T-helper 2 cell treated with Interferon-gamma antibody and Interleukin-4, amounts not matched to agents 5 μg/mL and 100 μg/mL, for 36 hours (primary cell): Measurements from ENCODE around the gene DNAJB2.
"Not testable (repeated sequence)": the region's sequence is repeated elsewhere in the genome, so short reads cannot be mapped to it uniquely, and the experiment has no call there.

Experiments
- DNase-seq: peaks from one replicate; pipeline ENCODE4 v3.0.0; 2021; ENCODE audit warnings: low spot score
- H3K27ac Mint-ChIP-seq: one replicate; pipeline ENCODE4 v1.8.0; 2021; ENCODE audit warnings: mild to moderate bottlenecking, mixed read lengths
- H3K27me3 Mint-ChIP-seq: one replicate; pipeline ENCODE4 v1.8.0; 2021; ENCODE audit warnings: low read depth, mixed read lengths
- H3K36me3 Mint-ChIP-seq: one replicate; pipeline ENCODE4 v1.8.0; 2021; ENCODE audit warnings: low read depth, mixed read lengths
- H3K4me1 Mint-ChIP-seq: one replicate; pipeline ENCODE4 v1.8.0; 2021; ENCODE audit warnings: low read depth, mixed read lengths
- H3K4me3 Mint-ChIP-seq: one replicate; pipeline ENCODE4 v1.8.0; 2022; ENCODE audit warnings: mild to moderate bottlenecking, moderate library complexity, mixed read lengths
- H3K9me3 Mint-ChIP-seq: one replicate; pipeline ENCODE4 v1.8.0; 2021; ENCODE audit warnings: mixed read lengths

The DNAJB2 gene

DNA sequence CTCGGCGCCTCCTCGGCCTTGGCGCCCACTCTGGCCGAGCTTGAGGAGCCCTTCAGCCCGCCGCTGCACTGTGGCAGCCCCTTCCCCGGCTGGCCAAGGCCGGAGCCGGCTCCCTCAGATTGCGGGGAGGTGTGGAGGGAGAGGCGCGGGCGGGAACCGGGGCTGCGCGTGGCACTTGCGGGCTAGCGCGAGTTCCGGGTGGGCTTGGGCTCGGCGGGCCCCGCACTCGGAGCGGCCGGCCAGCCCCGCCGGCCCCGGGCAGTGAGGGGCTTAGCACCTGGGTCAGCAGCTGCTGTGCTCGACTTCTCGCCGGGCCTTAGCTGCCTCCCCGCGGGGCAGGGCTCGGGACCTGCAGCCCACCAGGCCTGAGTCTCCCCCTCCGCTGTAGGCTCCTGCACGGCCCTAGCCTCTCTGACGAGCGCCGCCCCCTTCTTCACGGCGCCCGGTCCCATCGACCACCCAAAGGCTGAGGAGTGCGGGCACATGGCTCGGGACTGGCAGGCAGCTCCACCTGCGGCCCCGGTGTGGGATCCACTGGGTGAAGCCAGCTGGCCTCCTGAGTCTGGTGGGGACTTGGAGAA, 33.6 kb downstream of the DNAJB2 start:
- not testable (repeated sequence) for H3K4me3 Mint-ChIP-seq, H3K27ac Mint-ChIP-seq, H3K9me3 Mint-ChIP-seq, H3K36me3 Mint-ChIP-seq, H3K4me1 Mint-ChIP-seq, DNase-seq
- H3K27me3 Mint-ChIP-seq = peaks cover 26% of the 10 kb centered on the region

DNA sequence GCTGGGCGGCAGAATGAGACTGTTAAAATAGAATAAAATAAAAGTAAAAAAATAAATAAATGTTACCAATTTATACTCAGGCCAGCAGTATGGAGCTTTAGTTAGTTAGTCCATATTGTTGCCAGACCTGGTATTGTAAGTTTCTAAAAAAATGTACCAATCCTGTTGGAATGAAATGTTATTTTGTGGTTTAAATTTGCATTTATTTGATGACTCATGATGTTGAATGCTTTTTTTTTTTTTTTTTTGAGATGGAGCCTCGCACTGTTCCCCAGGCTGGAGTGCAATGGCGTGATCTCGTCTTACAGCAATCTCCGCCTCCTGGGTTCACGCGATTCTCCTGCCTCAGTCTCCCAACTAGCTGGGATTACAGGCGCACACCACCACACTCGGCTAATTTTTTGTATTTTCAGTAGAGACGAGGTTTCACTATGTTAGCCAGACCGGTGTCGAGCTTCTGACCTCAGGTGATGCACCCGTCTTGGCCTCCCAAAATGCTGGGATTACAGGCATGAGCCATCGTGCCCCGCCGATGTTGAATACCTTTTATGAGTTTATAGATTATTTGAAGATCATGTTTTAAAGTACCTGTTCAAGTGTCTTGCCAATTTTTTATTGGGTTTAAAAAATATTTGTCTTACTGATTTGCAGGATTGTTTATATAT, 35.8 kb downstream of the DNAJB2 start:
- DNase-seq = no peak
- Mint-ChIP-seq H3K9me3 (no peaks in the 10 kb centered on the region), H3K27ac (no peak overlapping the region), H3K4me1 (no peaks in the 10 kb centered on the region), H3K4me3 (no peak overlapping the region), H3K36me3 (no peaks in the 10 kb centered on the region), H3K27me3 (peaks cover 11% of the 10 kb centered on the region)

DNA sequence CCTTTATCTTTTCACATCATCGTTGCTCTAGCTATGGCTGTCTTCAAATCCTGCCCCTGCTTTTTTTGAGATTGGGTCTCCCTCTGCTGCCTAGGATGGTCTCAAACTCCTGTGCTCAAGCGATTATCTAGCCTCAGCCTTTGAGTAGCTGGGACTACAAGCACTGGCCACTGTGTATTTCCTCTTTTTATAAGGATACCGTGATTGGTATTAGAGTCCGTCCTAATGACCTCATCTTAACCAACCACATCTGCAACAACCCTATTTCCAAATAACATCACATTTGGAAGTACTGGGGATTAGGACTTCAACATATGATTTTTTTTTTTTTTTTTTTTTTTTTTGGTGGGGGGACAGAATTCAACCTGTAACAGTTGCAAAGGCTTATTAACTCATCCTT, 44.3 kb downstream of the DNAJB2 start:
- no peak overlapping the region for H3K27ac Mint-ChIP-seq
- no peak for DNase-seq

DNA sequence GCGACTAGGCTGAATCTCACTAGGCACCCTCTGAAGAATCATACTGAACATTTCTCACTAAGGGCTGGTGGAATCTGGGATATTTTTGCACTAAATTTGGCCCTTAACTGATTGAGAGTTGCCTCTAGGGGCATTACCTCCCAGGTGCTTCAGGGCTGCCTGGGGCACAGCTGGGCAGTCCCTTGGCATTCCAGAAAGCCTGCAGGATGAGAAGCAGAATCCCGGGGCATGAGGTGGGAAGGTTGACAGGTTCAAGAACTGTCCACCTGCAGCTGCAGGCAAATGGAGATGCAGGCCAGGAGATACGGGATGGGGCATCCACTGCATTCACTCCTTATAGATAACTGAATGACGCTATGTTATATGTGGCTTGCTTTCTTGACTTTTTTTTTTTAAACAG, 46.0 kb downstream of the DNAJB2 start:
- no peak for DNase-seq
- Mint-ChIP-seq H3K27me3 (peaks cover 19% of the 10 kb centered on the region), H3K4me3 (no peak overlapping the region), H3K4me1 (no peaks in the 10 kb centered on the region), H3K36me3 (no peaks in the 10 kb centered on the region), H3K27ac (no peak overlapping the region), H3K9me3 (no peaks in the 10 kb centered on the region)

More for the DNA sequence above, 44.3 kb downstream of the DNAJB2 start:
- Mint-ChIP-seq H3K9me3 (no peaks in the 10 kb centered on the region), H3K27me3 (peaks cover 14% of the 10 kb centered on the region), H3K4me1 (no peaks in the 10 kb centered on the region), H3K36me3 (no peaks in the 10 kb centered on the region), H3K4me3 (no peak overlapping the region)

DNA sequence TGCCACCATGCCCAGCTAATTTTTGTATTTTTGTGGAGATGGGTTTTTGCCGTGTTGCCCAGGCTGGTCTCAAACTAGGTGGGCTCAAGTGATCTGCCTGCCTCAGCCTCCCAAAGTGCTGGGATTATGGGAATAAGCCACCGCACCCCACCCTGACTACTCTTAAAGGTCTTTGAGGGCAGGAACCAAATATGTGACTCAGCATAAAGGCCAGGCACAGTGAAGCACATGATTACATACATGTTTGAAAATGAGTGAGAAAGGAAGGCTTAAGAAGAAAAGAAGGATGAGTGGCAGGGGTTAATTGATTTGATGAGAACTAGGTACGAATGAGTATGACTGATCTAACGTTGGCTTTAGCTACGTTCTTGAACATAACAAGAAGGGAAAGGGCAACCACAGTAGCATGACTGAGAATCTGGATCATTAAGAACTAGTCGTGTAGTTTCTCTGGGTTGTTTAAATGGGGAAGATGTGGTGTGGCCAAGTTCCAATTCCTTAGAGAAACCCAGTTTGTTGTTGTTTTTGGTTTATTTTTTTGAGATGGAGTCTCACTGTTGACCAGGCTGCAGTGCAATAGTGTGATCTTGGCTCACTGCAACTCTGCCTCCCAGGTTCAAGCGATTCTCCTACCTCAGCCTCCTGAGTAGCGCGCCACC, 46.6 kb downstream of the DNAJB2 start:
- H3K36me3 Mint-ChIP-seq = no peaks in the 10 kb centered on the region
- no peaks in the 10 kb centered on the region for H3K9me3 Mint-ChIP-seq
- no peak overlapping the region for H3K27ac Mint-ChIP-seq
- H3K27me3 Mint-ChIP-seq = peaks cover 20% of the 10 kb centered on the region
- H3K4me3 Mint-ChIP-seq = no peak overlapping the region
- no peaks in the 10 kb centered on the region for H3K4me1 Mint-ChIP-seq
- DNase-seq = no peak

DNA sequence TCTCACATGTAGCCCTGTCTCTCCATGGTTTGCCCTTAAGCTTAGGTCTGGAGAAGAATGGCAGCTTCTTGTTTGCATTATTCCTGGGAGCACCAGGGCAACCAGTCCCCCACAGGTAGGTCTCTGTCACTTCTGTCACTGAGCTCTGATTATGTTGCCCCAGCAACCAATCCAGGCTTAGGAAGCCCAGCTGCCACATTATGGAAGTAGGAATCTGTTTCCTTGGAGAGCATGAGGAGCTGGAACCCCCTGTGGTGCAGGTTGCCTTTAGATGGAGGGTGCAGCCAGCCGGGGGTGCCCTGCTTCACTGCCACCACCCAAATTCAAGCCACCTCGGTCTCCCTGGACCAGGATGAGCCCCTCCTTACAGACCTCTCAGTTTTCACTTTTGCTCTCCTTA, 48.6 kb downstream of the DNAJB2 start:
- H3K27me3 Mint-ChIP-seq = peaks cover 32% of the 10 kb centered on the region
- no peaks in the 10 kb centered on the region for H3K36me3 Mint-ChIP-seq
- DNase-seq = no peak
- no peak overlapping the region for H3K4me3 Mint-ChIP-seq
- no peak overlapping the region for H3K27ac Mint-ChIP-seq
- no peaks in the 10 kb centered on the region for H3K9me3 Mint-ChIP-seq
- no peaks in the 10 kb centered on the region for H3K4me1 Mint-ChIP-seq

DNA sequence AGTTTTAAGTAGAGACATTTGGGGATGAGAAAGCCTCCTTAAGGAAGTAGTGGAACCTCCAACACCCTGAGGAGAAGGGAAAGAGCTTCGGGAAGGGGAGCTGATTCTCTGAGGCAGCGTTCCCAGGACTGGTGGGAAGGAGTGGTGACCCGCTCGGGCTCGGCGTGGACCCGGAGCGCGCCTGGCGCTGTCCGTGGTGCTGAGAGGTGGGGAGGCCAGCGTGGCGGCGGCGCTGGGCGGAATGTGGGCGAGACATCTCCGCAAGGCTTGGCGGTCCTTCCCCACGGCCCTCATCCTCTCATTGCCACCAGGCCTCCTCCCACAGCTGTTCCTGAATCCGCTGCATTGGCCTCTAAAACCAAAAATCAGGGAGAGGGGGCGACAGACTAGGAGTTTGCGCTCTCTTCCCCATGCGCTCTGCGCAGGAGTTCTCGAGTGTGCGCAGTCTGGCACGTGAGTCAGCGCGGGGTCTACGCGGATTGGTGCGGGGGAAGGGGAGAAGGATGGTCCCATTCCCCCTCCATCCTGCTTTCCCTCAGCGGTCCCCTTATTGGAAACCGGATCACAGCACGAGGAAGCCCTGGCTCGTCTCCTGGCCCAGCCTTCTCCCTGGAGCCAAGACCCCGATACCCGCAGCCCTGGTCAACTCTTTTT, 52.5 kb downstream of the DNAJB2 start:
- H3K27ac Mint-ChIP-seq = no peak overlapping the region
- peaks cover 36% of the 10 kb centered on the region for H3K27me3 Mint-ChIP-seq
- H3K4me1 Mint-ChIP-seq = no peaks in the 10 kb centered on the region
- H3K36me3 Mint-ChIP-seq = no peaks in the 10 kb centered on the region
- DNase-seq = peak; percentile 7
- no peaks in the 10 kb centered on the region for H3K9me3 Mint-ChIP-seq
- no peak overlapping the region for H3K4me3 Mint-ChIP-seq

DNA sequence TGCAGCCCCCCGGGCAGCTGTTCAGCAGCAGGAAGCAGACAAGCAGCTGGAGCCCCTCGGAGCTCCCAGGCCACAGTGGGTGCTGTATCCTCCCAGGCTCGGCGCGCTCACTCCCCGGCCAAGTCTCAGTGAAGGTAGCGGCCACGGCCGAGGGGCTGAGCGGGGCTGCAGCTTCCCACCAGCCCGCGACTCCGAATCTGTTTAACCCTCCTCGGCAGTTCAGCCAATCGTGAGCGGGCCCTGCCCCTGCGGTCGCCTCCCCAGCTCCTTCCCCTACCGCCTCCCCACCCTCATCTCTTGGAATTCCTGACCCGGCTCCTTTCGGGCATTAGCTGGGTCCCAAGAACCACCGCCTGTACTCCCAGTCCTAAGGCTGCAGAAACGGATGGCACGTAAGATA, 53.4 kb downstream of the DNAJB2 start, which contains the start of gene RESP18:
TSS of gene RESP18 (minus strand) at position 203 of the 400 bp plus-strand sequence.
- H3K36me3 Mint-ChIP-seq = no peaks in the 10 kb centered on the region
- H3K4me1 Mint-ChIP-seq = no peaks in the 10 kb centered on the region
- no peaks in the 10 kb centered on the region for H3K9me3 Mint-ChIP-seq
- H3K4me3 Mint-ChIP-seq = no peak within 1 kb of the TSS
- H3K27ac Mint-ChIP-seq = no peak within 1 kb of the TSS
- H3K27me3 Mint-ChIP-seq = peaks cover 36% of the 10 kb centered on the region
- no peak for DNase-seq

DNA sequence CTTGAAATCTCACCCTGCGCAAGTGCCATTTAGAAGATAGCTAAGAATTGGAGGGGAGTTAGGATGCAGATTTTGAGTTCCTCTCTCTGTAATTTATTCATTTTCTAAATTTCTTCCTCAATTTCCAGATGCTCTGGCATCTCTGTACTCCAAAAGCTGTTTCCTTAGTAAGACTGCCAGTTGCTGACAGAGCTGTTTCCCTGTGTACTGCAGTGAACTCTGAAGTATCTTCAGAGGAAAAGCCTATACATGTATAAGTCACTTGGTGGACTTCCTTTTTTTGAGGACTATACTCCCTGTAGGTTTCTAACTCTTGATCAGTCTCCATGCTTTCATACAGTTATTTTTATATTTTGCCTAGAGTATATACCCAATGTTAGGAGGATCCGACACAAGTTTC, 54.9 kb downstream of the DNAJB2 start:
- no peak for DNase-seq
- Mint-ChIP-seq H3K36me3 (no peaks in the 10 kb centered on the region), H3K4me3 (no peak overlapping the region), H3K27me3 (peaks cover 40% of the 10 kb centered on the region), H3K27ac (no peak overlapping the region), H3K4me1 (no peaks in the 10 kb centered on the region), H3K9me3 (no peaks in the 10 kb centered on the region)

DNA sequence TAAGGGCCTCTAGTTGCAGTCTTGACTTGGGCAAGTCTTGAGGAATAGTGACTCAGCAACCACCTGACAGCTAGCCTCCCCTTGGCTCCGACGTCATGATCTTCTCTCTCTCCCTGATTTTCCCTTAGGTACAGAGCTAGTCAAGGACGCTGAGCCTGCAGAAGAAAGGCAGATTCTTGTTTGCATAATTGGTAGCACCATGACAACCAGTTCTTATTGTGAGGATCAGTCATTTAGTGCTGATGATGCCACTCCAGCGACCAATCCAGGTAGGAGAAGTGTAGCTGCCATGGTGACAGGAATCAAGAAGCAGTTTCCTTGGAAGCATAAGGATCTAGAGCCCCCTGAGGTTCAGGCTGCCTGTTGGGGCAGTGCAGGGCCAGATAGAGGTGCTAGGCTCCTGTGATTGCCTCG, 56.2 kb downstream of the DNAJB2 start:
- no peaks in the 10 kb centered on the region for H3K9me3 Mint-ChIP-seq
- H3K4me3 Mint-ChIP-seq = no peak overlapping the region
- H3K27ac Mint-ChIP-seq = no peak overlapping the region
- no peak for DNase-seq
- peaks cover 42% of the 10 kb centered on the region for H3K27me3 Mint-ChIP-seq
- no peaks in the 10 kb centered on the region for H3K36me3 Mint-ChIP-seq
- H3K4me1 Mint-ChIP-seq = no peaks in the 10 kb centered on the region
